Measurements from ENCODE around the gene PDGFA. TPM values are rescaled to one million over a fixed set of nuclear protein-coding genes. Genes with fewer than 3 reads are reported as not detected.

The PDGFA gene
- total RNA-seq, 1 donor from 2014 or later: 10.6 TPM

DNA sequence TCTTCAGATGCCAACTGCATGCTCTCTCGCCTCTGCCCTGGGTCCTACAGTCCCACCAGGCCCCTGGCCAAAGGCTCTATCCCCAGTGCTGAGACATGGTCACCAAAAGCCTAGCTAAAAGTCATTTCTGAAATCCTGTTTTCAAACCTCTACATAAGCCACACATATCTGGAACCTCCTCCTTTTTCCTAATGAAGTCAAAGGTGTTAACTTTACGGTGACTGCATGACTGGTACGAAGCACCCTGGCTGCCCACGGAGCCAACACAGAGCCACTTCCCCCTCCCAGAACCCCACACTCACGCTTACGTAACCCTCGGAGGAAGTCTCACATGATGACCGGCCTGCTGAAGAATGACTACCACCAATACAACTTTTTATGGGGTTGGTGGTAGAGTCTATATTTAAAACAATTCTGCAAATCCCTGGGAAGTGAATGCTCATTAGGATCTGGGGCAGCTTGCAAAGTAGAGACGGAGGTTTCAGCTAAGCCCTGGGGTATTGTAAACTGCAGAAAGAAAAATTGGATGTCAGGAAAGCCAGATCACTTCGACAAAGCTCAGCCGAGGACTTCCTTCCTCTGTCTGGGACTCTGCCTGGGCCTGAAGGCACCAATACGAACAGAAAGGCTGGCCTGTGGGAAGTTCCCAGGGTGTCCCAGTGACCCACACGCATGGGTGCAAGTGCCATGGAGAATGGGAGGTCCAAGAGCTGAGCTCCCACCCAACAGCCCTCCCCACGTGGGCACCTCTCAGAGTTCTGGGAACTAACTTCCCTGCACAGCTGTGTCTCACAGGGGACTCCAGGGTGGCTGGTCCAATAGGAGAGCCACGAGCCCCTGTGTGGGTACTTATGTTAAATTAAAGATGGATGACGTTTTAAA is 50.7 kb downstream of the PDGFA start:
- intact Hi-C loops (cut with micrococcal nuclease): no loop called here
- Mint-ChIP-seq H3K27ac (no peak overlapping the region), H3K4me1 (ENCODE audit: low read depth) (no peaks in the 10 kb centered on the region), H3K36me3 (ENCODE audit: low read depth) (no peaks in the 10 kb centered on the region), H3K9me3 (peaks cover 17% of the 10 kb centered on the region), H3K27me3 (ENCODE audit: low read depth) (no peaks in the 10 kb centered on the region), H3K4me3 (ENCODE audit: low read depth) (no peak overlapping the region)
- DNase-seq (ENCODE audit: low spot score): no peak

DNA sequence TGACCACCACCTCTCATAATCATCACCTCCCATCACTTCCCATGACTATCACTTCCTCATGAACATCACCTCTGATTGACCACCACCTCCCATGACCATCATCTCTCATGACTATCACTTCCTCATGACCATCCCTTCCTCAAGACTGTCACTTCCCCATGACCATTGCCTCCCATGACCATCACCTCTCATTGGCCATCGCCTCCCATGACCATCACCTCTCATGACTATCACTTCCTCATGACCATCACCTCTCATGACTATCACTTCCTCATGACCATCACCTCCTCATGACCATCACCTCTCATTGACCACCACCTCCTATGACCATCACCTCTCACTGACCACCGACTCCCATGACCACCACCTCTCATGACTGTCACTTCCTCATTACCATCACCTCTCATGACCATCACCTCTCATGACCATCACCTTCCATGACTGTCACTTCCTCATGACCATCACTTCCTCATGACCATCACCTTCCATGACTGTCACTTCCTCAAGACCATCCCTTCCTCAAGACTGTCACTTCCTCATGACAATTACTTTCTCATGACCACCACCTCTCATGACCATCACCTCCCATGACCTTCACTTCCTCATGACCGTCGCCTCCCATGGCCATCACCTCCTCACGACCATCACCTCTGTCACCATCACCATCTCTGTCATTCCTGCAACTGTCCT is 51.6 kb downstream of the PDGFA start:
- Mint-ChIP-seq H3K4me1 (ENCODE audit: low read depth) (no peaks in the 10 kb centered on the region), H3K9me3 (peaks cover 17% of the 10 kb centered on the region), H3K27ac (no peak overlapping the region), H3K4me3 (ENCODE audit: low read depth) (no peak overlapping the region), H3K36me3 (ENCODE audit: low read depth) (no peaks in the 10 kb centered on the region), H3K27me3 (ENCODE audit: low read depth) (no peaks in the 10 kb centered on the region)
- no peak for DNase-seq (ENCODE audit: low spot score)
- intact Hi-C loops (cut with micrococcal nuclease): no loop called here

DNA sequence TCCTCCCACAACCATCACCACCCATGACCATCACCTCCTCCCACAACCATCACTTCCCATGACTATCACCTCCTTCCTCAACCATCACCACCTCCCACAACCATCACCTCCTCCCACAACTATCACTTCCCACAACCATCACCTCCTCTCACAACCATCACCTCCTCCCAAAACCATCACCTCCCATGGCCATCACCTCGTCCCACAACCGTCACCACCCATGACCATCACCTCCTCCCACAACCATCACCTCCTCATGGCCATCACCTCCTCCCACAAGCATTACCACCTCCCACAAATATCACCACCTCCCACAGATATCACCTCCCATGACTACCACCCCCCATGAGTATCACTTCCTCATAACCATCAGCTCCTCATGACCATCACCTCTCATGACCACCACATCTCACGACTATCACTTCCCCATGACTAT is 52.2 kb downstream of the PDGFA start:
- intact Hi-C loops (cut with micrococcal nuclease): no loop called here

DNA sequence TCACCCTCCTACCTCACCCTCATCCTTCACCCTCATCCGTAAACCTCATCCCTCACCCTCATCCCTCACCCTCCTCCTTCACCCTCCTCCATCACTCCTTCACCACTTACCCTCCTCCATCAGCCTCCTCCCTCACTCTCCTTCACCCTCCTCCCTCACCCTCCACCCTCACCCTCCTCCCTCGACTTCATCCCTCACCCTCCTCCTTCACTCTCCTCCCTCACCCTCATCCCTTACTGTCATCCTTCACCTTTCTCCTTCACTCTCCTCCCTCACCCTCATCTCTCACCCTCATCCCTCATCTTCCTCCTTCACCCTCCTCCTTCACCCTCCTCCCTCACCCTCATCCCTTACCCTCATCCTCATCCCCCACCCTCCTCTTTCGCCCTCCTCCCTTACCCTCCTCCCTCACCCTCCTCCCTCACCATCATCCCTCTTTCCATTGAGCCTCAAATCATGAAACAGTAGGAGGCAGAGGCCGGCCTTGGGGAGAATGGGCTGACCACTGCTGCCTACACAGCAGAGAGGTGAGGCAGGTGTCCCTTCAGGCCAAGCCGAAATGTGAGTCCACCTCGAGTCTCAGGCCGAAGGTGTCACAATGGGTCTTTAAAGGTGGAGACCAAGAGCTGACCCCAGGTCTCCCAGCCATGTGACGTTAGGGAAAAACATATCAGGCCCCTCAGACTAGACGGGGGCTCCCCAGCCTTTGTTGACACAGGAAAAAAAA is 53.0 kb downstream of the PDGFA start:
- H3K9me3 Mint-ChIP-seq: peaks cover 17% of the 10 kb centered on the region
- H3K4me1 Mint-ChIP-seq (ENCODE audit: low read depth): no peaks in the 10 kb centered on the region
- intact Hi-C loops (cut with micrococcal nuclease): no loop called here
- no peak overlapping the region for H3K27ac Mint-ChIP-seq
- no peaks in the 10 kb centered on the region for H3K27me3 Mint-ChIP-seq (ENCODE audit: low read depth)
- H3K4me3 Mint-ChIP-seq (ENCODE audit: low read depth): no peak overlapping the region
- H3K36me3 Mint-ChIP-seq (ENCODE audit: low read depth): no peaks in the 10 kb centered on the region
- DNase-seq (ENCODE audit: low spot score): no peak

More for the DNA sequence above, 52.2 kb downstream of the PDGFA start:
- Mint-ChIP-seq H3K36me3 (ENCODE audit: low read depth) (no peaks in the 10 kb centered on the region), H3K27me3 (ENCODE audit: low read depth) (no peaks in the 10 kb centered on the region), H3K4me3 (ENCODE audit: low read depth) (no peak overlapping the region), H3K4me1 (ENCODE audit: low read depth) (no peaks in the 10 kb centered on the region), H3K27ac (peak overlapping the region; percentile 18), H3K9me3 (peaks cover 17% of the 10 kb centered on the region)
- DNase-seq (ENCODE audit: low spot score): no peak

DNA sequence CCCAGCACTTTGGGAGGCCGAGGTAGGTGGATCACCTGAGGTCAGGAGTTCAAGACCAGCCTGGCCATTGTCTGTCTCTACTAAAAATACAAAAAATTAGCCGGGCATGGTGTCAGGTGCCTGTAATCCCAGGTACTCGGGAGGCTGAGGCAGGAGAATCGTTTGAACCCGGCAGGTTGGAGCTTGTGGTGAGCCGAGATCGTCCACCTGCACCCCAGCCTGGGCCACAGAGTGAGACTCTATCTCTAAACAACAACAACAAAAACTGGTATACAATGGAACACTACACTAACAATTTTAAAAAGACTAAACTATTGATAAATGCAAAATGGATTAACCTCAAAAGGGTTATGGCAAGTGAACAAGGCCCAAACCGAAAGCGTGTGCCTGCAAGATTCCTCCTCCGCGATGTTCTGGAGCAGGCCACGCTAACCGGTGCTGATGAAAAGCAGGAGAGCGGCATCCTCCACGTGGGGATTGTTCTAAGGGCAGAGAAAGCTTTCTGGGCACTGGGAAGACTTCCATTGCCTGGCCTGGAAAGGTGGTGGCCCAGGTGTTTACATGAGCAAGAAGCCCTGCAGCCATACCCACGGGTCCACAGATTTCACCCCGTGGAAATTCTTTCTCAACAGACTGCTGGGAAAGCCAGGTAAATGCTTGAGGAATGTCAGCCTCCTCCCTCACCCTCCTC is 53.8 kb downstream of the PDGFA start:
- Mint-ChIP-seq H3K36me3 (ENCODE audit: low read depth) (no peaks in the 10 kb centered on the region), H3K4me1 (ENCODE audit: low read depth) (no peaks in the 10 kb centered on the region), H3K4me3 (ENCODE audit: low read depth) (no peak overlapping the region), H3K9me3 (peaks cover 17% of the 10 kb centered on the region), H3K27me3 (ENCODE audit: low read depth) (no peaks in the 10 kb centered on the region), H3K27ac (no peak overlapping the region)
- intact Hi-C loops (cut with micrococcal nuclease): no loop called here
- no peak for DNase-seq (ENCODE audit: low spot score)

DNA sequence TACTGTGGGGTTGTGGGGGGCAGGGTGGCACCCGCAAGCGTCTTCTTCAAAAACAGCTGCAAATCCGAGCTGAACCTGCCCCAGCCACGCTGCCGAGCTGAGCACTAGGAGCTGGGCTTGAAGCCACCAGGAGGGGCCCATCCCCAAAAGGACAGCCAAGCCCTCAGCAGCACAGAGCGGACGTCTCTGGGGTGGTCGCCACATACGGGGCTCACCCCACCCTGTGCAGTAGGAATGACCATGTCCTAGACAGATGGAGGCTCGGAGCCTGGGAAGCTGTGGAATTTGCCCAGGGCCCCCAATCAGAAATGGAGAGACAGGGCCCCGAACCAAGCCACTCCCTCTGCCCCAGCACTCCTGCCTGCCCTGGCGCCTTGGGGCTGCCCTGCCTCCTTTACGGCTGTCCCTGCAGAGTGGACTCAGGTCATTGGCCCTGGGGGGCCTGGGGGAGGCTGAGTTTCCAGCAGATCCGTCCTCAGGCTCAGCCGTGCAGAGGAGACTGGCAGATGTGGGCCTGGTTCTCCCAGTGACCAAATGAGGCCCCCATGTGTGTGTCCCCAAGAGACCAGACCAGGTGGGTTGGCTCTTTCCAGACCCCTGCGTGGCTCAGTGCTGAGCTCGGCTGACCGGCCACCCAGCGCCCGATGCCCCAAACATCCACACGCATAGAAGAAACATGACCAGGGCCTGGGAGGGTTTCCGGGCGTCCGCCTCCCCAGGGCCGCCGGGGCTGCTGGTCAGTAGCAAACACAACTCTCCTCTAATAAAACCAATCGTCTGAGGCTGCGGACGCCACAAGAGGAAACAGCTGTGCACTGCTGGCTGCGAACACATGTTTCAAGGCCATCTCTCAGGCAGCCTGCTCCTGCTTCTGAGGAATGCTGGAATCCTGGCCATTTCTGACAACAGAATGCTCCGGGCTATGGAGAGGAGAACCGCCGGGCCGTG is 54.9 kb downstream of the PDGFA start:
- Mint-ChIP-seq H3K27ac (no peak overlapping the region), H3K27me3 (ENCODE audit: low read depth) (no peaks in the 10 kb centered on the region), H3K4me3 (ENCODE audit: low read depth) (no peak overlapping the region), H3K9me3 (peaks cover 17% of the 10 kb centered on the region), H3K4me1 (ENCODE audit: low read depth) (no peaks in the 10 kb centered on the region), H3K36me3 (ENCODE audit: low read depth) (no peaks in the 10 kb centered on the region)
- no peak for DNase-seq (ENCODE audit: low spot score)
- intact Hi-C loops (cut with micrococcal nuclease): no loop called here

DNA sequence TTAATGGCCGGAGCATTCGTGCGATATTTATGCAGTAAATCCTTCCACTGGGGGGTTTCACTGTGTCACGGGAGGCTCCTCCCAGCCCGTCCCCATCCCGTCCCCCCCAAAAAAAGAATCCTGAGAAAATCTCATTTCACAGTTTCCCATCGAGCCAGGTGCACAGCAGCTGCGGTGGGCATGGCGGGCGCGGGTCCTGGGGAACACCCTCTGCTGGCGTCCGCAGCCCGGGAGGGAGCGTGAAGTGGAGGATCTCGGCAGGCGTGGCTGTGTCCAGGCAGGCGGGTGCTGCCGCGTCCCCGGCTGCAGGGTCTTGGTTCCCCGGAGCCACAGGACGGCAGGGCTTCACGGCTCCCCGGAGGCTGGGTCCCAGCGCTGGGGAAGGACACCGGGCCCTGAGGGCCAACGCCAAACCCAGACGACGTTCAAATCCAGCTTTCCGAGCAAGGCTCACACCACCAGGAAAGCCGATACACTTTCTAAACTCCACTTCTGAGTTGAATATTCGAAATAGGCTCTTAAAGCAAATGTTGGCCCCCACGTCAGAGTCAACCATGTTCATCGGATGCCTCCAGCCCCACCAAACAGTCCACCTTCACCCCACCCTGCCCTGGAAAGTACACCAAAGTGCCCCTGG is 55.7 kb downstream of the PDGFA start:
- DNase-seq (ENCODE audit: low spot score): no peak
- Mint-ChIP-seq H3K36me3 (ENCODE audit: low read depth) (no peaks in the 10 kb centered on the region), H3K4me1 (ENCODE audit: low read depth) (no peaks in the 10 kb centered on the region), H3K27me3 (ENCODE audit: low read depth) (no peaks in the 10 kb centered on the region), H3K4me3 (ENCODE audit: low read depth) (no peak overlapping the region), H3K27ac (no peak overlapping the region), H3K9me3 (peaks cover 17% of the 10 kb centered on the region)
- intact Hi-C loops (cut with micrococcal nuclease): no loop called here

DNA sequence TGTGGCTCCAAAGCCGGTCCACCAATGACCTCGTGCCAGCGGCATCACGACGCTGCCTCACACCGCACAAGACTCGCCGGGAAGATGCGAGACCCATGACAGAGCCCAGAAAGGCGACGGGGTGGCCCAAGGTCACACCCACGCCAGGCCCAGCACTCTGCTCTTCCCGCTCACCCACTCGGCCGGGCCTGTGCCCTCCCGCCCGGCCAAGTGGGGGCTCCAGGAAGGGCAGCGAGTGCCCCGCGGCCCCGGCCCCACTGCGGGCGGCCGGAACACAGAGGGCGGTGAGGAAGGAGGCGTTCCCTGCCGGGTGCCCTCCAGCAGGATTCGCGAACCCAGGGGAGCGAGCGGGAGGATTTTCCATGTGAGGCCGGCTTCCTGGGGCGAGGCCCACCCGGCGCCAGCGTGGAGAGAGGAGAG is 56.3 kb downstream of the PDGFA start:
- Mint-ChIP-seq H3K36me3 (ENCODE audit: low read depth) (no peaks in the 10 kb centered on the region), H3K4me3 (ENCODE audit: low read depth) (no peak overlapping the region), H3K27me3 (ENCODE audit: low read depth) (no peaks in the 10 kb centered on the region), H3K4me1 (ENCODE audit: low read depth) (no peaks in the 10 kb centered on the region), H3K9me3 (peaks cover 14% of the 10 kb centered on the region), H3K27ac (no peak overlapping the region)
- intact Hi-C loops (cut with micrococcal nuclease): no loop called here
- DNase-seq (ENCODE audit: low spot score): no peak

DNA sequence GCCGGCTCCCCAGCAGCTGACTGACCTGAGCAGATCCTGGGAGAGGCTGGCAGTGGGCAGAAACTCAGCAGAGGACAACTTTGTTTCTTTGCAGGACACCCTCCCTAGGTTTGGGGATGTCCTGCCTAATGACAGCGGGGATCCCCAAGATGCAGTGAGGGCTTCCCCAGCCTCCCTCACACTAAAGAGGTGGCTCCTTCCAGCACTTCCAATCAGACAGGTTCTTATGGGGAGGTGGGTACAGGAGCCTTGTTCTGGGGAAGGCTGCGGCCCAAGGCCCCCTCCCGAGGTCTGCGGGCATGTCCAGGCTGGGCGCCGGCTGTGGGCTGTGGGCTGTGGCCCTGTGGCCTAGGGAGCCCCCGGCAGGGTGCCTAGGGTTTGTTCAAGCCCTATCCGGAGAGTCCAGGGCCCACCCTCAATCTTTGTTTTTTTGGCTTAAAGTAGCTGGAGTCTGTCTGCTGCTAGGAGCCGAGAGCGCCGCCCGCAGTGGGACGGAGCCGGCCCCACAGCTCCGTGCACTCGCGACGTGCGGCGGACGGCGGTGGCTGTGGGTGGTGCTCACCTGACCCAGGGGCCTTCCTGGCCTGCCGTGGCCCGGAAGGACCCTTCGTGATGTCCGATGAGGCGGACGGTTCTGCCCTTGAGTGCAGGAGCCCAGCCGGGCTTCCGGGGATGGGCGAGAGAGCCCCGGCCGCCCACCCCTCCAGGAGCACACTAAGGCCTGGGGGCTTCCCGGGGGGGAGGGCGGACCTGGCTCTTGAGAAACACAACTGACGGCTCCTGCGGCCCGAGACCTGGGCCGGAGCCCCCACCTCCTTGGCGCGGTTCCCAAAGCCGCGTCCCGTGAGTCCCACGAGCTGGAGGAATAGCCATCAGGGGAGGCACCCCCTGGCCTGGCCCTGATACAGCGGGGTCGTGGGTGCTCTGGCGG is 57.2 kb downstream of the PDGFA start:
- Mint-ChIP-seq H3K27ac (no peak overlapping the region), H3K4me3 (ENCODE audit: low read depth) (no peak overlapping the region), H3K36me3 (ENCODE audit: low read depth) (no peaks in the 10 kb centered on the region), H3K9me3 (peaks cover 4% of the 10 kb centered on the region), H3K4me1 (ENCODE audit: low read depth) (no peaks in the 10 kb centered on the region), H3K27me3 (ENCODE audit: low read depth) (no peaks in the 10 kb centered on the region)
- intact Hi-C loops (cut with micrococcal nuclease): no loop called here
- no peak for DNase-seq (ENCODE audit: low spot score)

DNA sequence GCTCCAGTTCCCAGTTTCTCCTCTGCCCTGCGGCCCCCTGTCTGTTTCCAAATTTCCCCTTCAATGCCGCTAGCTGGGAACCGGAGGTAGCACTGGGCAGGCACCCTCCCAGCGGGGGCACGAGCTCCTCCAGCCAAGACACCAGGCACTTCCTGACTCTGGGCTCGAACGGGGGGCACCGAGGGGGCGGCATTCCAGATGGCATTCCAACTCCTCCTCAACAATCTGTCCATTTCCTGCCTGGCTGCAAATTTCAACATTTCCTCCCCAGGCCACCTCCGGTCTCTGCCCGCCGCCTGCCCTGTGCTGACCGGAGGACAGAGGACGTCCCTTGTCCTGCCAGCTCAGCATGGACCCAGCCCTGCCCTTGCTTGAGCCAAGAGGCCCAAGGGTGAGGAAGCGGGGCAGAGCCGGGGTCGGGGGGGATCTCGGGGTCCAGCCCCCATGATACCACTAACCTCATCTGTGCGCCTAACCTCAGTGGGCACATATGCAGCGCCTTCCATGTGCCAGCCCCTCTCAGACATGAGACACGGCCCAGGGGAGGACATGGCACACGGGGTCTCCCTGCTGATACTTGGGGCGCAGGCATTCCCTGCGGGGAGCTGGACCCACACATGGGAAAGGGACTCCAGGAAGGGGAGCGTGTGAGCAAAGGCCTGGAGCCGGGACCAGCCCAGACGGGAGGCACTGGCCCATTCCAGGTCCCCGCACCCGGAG is 58.0 kb downstream of the PDGFA start:
- no peak for DNase-seq (ENCODE audit: low spot score)
- no peaks in the 10 kb centered on the region for H3K9me3 Mint-ChIP-seq
- H3K36me3 Mint-ChIP-seq (ENCODE audit: low read depth): no peaks in the 10 kb centered on the region
- H3K4me1 Mint-ChIP-seq (ENCODE audit: low read depth): no peaks in the 10 kb centered on the region
- H3K4me3 Mint-ChIP-seq (ENCODE audit: low read depth): no peak overlapping the region
- intact Hi-C loops (cut with micrococcal nuclease): no loop called here
- H3K27ac Mint-ChIP-seq: no peak overlapping the region
- H3K27me3 Mint-ChIP-seq (ENCODE audit: low read depth): no peaks in the 10 kb centered on the region

Data from activated T-helper 2 cell treated with anti-CD3 and anti-CD28 coated beads, Interferon-gamma antibody, Interleukin-2, Interleukin-4, amounts not matched to agents 10 μg/mL and 5 μg/mL and 100 μg/mL, durations not matched to agents 14 hours and 24 hours and 36 hours (primary cell).